BLaER1 treated with 17β-estradiol and CSF1 and Interleukin-3, amounts not matched to agents 10 nM and 100 nM (cell line): Measurements from ENCODE around the gene SERPINA6.
A peak's percentile ranks its signal among the peaks of the same experiment; 100 is the strongest.

Source experiments
- H3K27ac ChIP-seq, 11 experiments: shearing (Covaris generic); formaldehyde crosslinking; 2 replicates each; pipeline ENCODE4 v1.8.1; 2022
- H3K27me3 ChIP-seq, 11 experiments: shearing (Covaris generic); formaldehyde crosslinking; 2 replicates each; pipeline ENCODE4 v1.8.1; 2022
- H3K36me3 ChIP-seq, 11 experiments: shearing (Covaris generic); formaldehyde crosslinking; 2 replicates each; pipeline ENCODE4 v1.8.1; 2022
- H3K4me1 ChIP-seq, 10 experiments: shearing (Covaris generic); formaldehyde crosslinking; 2 replicates each; pipeline ENCODE4 v1.8.1; 2022
- H3K4me2 ChIP-seq, 11 experiments: shearing (Covaris generic); formaldehyde crosslinking; 2 replicates each; pipeline ENCODE4 v1.8.1; 2022
- H3K4me3 ChIP-seq, 10 experiments: shearing (Covaris generic); formaldehyde crosslinking; 2 replicates each; pipeline ENCODE4 v1.8.1; 2022
- H3K9ac ChIP-seq, 11 experiments: shearing (Covaris generic); formaldehyde crosslinking; 2 replicates each; pipeline ENCODE4 v1.8.1; 2022
- H3K9me3 ChIP-seq, 11 experiments: shearing (Covaris generic); formaldehyde crosslinking; replicated peaks in 1 of 11; 2 replicates each; pipeline ENCODE4 v1.8.1; 2022
- H4K20me1 ChIP-seq, 11 experiments: shearing (Covaris generic); formaldehyde crosslinking; 2 replicates each; pipeline ENCODE4 v1.8.1; 2022
- Cebpa-rat ChIP-seq, 11 experiments: shearing (Covaris generic); IDR thresholded peaks; 2 replicates each; pipeline ENCODE4 v1.8.1; 2022

Gene SERPINA6

DNA sequence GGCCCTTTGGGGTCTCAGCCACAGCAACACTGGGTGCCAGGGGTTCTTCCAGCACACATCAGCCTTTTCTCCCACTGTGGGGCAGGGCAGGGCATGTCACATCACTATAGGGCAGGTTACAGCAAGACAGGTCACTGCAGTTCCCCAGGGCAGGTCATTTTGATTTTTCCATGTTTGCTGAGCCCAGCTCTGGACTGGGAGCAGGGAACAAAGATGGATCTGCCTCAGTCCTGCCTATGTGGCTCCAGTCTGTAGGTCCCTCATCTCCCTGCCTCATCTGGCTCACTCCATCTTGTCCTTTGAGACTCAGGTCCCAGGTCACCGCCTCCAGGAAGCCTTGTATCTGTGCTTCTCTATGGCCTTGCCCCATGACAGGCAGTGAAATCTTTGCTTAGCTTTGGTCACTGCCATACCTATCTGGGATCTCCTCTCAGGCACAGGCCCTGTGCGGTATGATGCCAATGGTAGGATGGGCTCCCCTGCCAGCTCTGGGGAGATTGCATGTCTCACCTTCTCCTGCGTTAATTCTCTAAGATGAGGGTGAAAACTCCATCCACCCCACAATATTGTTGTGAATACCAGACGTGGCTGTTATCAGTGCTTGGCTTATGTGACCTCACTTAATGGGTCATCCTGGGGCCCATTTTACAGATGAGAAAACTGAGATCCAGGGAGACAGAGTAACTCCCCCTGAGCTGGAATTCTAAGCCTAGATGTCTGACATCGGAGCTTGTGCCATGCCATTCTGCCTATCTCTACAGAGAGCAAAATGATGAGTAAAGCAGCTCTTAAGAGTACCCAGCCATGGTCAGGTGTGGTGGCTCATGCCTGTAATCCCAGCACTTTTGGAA is 1.5 kb downstream of the SERPINA6 start:
- H3K4me2 ChIP-seq: no peak overlapping the region
- H3K4me3 ChIP-seq: no peak overlapping the region
- H3K36me3 ChIP-seq: no peaks in the 10 kb centered on the region
- TF ChIP-seq Cebpa-rat (IDR thresholded peaks at IDR 0.05): no peak
- peaks cover 0 to 6% (median 2%) of the 10 kb centered on the region in 11 experiments; a peak in 7 of 22 replicates for H3K9me3 ChIP-seq
- H4K20me1 ChIP-seq: no peaks in the 10 kb centered on the region
- H3K27ac ChIP-seq: no peak overlapping the region
- H3K9ac ChIP-seq: no peak overlapping the region
- H3K4me1 ChIP-seq: peaks cover 0 to 11% (median 0%) of the 10 kb centered on the region in 10 experiments; a peak in 4 of 20 replicates
- no peaks in the 10 kb centered on the region for H3K27me3 ChIP-seq

DNA sequence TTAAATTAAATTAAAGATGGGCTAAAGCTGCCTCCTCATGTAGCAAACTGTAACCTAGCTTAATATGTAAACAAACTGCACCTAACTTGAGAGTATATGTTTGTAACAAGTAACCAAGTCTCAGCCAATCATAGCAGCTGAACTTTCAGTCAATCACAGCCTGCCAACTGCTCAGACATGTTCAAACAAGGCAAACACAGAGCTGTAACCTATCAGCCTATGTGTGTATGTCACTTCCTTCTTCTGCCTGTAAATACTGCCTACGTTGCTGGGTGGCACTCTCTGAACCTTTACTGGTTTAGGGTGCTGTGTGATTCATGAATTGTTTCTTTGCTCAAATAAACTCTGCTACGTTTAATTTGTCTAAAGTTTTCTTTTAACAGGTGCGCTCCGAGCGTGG is 2.9 kb downstream of the SERPINA6 start:
- Histone ChIP-seq H4K20me1 (no peaks in the 10 kb centered on the region), H3K4me1 (peaks cover 0 to 11% (median 0%) of the 10 kb centered on the region in 10 experiments; a peak in 4 of 20 replicates), H3K27ac (peak overlapping the region in 2 of 11 experiments; percentile 17 to 26; a peak in 2 of 22 replicates), H3K9me3 (peaks cover 0 to 19% (median 6%) of the 10 kb centered on the region in 11 experiments; a peak in 7 of 22 replicates), H3K4me2 (peak overlapping the region in 2 of 11 experiments; percentile 9 to 53; a peak in 4 of 22 replicates), H3K9ac (no peak overlapping the region), H3K4me3 (no peak overlapping the region), H3K36me3 (no peaks in the 10 kb centered on the region), H3K27me3 (no peaks in the 10 kb centered on the region)
- TF ChIP-seq Cebpa-rat (IDR thresholded peaks at IDR 0.05): no peak

DNA sequence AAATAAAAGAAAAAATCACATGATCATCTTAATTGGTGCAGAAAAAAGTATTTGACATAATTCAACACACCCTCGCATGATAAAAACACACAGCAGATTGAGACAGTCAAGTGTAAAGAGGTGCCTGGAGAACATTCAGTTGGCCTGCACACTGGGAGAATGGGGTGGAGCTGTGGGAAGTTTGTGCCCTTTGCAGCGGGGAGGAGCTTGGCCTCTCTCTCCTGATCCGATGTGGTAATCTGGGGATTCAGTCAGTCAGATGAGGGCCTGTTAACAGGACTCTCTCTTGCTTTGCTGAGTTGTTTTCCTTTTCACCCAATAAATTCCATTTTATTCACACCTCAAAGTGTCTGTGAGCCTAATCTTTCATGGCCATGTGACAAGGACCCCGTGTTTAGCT is 5.9 kb downstream of the SERPINA6 start:
- peaks cover 0 to 11% (median 0%) of the 10 kb centered on the region in 10 experiments; a peak in 4 of 20 replicates for H3K4me1 ChIP-seq
- H3K9ac ChIP-seq: no peak overlapping the region
- no peak overlapping the region for H3K4me3 ChIP-seq
- no peaks in the 10 kb centered on the region for H4K20me1 ChIP-seq
- no peak for TF ChIP-seq Cebpa-rat (IDR thresholded peaks at IDR 0.05)
- H3K9me3 ChIP-seq: peaks cover 0 to 31% (median 10%) of the 10 kb centered on the region in 11 experiments; a peak in 13 of 22 replicates
- H3K27ac ChIP-seq: no peak overlapping the region
- no peaks in the 10 kb centered on the region for H3K36me3 ChIP-seq
- H3K4me2 ChIP-seq: no peak overlapping the region
- no peaks in the 10 kb centered on the region for H3K27me3 ChIP-seq

DNA sequence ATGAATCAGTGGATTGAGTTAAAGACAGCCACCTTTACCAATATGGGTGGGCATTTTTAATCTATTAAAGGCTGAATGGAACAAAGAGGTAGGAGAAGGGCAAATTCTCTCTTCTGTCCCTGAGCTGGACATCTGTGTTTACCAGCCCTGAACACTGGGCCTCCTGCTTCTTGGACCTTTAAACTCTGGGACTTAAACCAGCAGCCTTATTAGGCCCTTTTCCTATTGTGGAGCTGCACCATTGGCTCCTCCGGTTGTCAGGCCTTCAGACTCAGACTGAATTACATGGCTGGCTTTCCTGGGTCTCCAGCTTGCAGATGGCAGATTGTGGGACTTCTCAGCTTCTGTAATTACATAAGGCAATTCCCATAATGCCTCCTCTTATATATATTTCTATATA is 6.4 kb downstream of the SERPINA6 start:
- no peak overlapping the region for H3K27ac ChIP-seq
- peaks cover 0 to 31% (median 10%) of the 10 kb centered on the region in 11 experiments; a peak in 13 of 22 replicates for H3K9me3 ChIP-seq
- H3K4me1 ChIP-seq: peaks cover 0 to 11% (median 0%) of the 10 kb centered on the region in 10 experiments; a peak in 4 of 20 replicates
- H4K20me1 ChIP-seq: no peaks in the 10 kb centered on the region
- TF ChIP-seq Cebpa-rat (IDR thresholded peaks at IDR 0.05): no peak
- no peak overlapping the region for H3K9ac ChIP-seq
- H3K36me3 ChIP-seq: no peaks in the 10 kb centered on the region
- no peak overlapping the region for H3K4me2 ChIP-seq
- no peaks in the 10 kb centered on the region for H3K27me3 ChIP-seq
- no peak overlapping the region for H3K4me3 ChIP-seq

DNA sequence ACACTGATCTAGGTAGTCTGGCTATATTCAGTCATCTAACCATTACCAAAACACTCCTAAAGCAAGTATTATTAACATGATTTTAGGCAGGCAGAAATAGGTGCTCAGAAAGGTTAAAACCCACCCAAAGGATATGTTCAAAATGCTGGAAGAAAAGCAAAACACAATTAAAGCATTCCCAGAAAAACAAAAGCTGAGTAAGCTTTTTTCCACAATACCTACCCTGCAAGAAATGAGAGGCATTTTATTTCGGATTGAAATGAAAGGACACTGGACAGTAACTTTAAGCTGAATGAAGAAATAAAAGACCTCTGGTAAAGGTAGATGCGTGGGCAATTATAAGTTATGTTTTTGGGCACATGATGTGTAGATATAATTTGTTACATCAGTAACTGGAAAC is 8.2 kb downstream of the SERPINA6 start:
- Histone ChIP-seq H3K36me3 (no peaks in the 10 kb centered on the region), H3K4me3 (no peak overlapping the region), H3K9me3 (peaks cover 0 to 31% (median 10%) of the 10 kb centered on the region in 11 experiments; a peak in 13 of 22 replicates), H3K27ac (no peak overlapping the region), H3K4me1 (peaks cover 0 to 1% (median 0%) of the 10 kb centered on the region in 10 experiments; a peak in 1 of 20 replicates), H3K27me3 (no peaks in the 10 kb centered on the region), H3K9ac (no peak overlapping the region), H4K20me1 (no peaks in the 10 kb centered on the region), H3K4me2 (no peak overlapping the region)
- no peak for TF ChIP-seq Cebpa-rat (IDR thresholded peaks at IDR 0.05)

- Histone ChIP-seq H3K9me3 (peaks cover 0 to 31% (median 10%) of the 10 kb centered on the region in 11 experiments; a peak in 13 of 22 replicates), H3K27ac (no peak overlapping the region), H3K4me2 (no peak overlapping the region), H3K27me3 (no peaks in the 10 kb centered on the region), H3K4me3 (no peak overlapping the region), H3K36me3 (no peaks in the 10 kb centered on the region), H4K20me1 (no peaks in the 10 kb centered on the region), H3K9ac (no peak overlapping the region), H3K4me1 (no peaks in the 10 kb centered on the region)
- TF ChIP-seq Cebpa-rat (IDR thresholded peaks at IDR 0.05): no peak
Observed at GRCh38 chr14:94313991-94314655, 9.0 kb downstream of the SERPINA6 start.

DNA sequence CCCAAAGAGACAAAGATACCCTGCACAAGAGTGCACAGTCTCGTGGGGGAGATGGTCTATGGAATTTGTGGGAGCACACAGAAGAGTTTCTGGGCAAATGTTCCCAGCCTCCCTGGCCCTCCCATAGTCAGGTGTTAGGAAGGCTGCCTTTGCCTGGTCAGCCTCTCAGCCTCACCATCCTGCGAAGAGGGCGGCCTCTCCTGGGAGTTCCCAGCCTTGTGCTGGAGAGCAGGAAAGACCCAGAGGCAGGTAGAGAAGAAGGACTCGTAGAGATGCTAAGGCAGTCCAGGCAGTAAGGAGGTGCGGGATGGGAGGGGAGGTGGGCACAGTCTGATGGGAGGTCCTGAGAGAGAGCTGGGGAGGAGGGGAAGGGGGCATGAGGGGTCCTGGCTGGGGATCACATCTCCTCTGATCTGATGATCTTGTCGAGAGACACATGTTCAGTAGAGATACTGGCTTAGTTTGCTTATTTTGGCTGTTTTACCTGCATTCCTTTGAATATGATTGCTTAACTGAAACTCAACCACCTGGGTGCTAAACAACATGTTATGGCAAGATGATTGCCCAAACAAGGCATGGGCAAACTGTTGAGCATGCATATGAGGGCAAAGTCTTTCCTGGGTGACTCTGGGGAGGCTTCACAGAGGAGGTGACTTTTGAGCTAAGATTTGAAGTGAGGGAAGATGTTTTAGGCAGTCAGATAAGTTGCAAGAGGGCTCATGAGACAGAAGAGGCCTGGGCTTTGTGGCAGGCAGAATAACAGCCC is 10.5 kb downstream of the SERPINA6 start:
- no peak overlapping the region for H3K27ac ChIP-seq

GRCh38 chr14:94310248-94310647 is 12.9 kb downstream of the SERPINA6 start:
- Histone ChIP-seq H3K9me3 (peaks cover 4 to 24% (median 11%) of the 10 kb centered on the region in 11 experiments; a peak in 14 of 22 replicates), H3K36me3 (no peaks in the 10 kb centered on the region), H3K27ac (no peak overlapping the region), H3K4me1 (no peaks in the 10 kb centered on the region), H3K4me3 (no peak overlapping the region), H3K27me3 (no peaks in the 10 kb centered on the region), H4K20me1 (no peaks in the 10 kb centered on the region), H3K4me2 (no peak overlapping the region), H3K9ac (no peak overlapping the region)
- no peak for TF ChIP-seq Cebpa-rat (IDR thresholded peaks at IDR 0.05)

More for the DNA sequence above, 10.5 kb downstream of the SERPINA6 start:
- Histone ChIP-seq H3K4me1 (no peaks in the 10 kb centered on the region), H3K9ac (no peak overlapping the region), H3K27me3 (no peaks in the 10 kb centered on the region), H3K4me2 (no peak overlapping the region), H3K36me3 (no peaks in the 10 kb centered on the region), H3K4me3 (no peak overlapping the region), H3K9me3 (peaks cover 3 to 28% (median 14%) of the 10 kb centered on the region in 11 experiments; a peak in 18 of 22 replicates), H4K20me1 (no peaks in the 10 kb centered on the region)
- TF ChIP-seq Cebpa-rat (IDR thresholded peaks at IDR 0.05): no peak

DNA sequence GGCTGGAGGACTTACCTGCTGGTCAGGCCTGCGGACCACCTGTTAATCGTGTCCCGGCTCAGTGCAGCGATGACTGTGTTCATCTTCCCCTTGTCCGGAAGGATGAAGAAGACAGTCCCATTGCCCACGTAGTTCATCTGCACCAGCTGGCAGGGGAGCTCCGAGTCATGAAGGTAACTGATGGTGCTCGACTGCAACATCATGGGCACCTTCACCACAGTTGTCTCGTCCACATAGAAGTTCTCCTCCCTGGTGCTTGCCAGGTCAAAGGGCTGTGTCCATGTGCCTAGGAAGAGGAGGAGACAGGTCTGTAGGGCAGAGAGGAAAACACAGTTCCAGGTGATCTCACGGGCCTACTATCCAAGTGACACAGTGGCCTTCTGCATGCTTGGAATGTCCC is 13.4 kb downstream of the SERPINA6 start:
- Histone ChIP-seq H3K9ac (no peak overlapping the region), H3K4me1 (no peaks in the 10 kb centered on the region), H3K9me3 (peaks cover 4 to 19% (median 11%) of the 10 kb centered on the region in 11 experiments; a peak in 14 of 22 replicates), H3K36me3 (no peaks in the 10 kb centered on the region), H3K27ac (no peak overlapping the region), H3K4me2 (no peak overlapping the region), H3K4me3 (no peak overlapping the region), H3K27me3 (no peaks in the 10 kb centered on the region), H4K20me1 (no peaks in the 10 kb centered on the region)
- no peak for TF ChIP-seq Cebpa-rat (IDR thresholded peaks at IDR 0.05)
